Subcutaneous adipose tissue (tissue), 4 donors: Measurements from ENCODE around the gene MDH2. TPM values are rescaled to one million over a fixed set of nuclear protein-coding genes. Genes with fewer than 3 reads are reported as not detected.

ENCODE experiments used
- small RNA-seq: library from RNA; depleted of rRNA; stranded (forward); fragments of <200 nt; gene quantifications from one replicate; pipeline ENCODE3, GENCODE V24; 2016
- total RNA-seq, 4 donors: library from RNA; depleted of rRNA; stranded (reverse); fragments of >200 nt; gene quantifications; one replicate each; pipeline ENCODE4 v1.1.0, GENCODE V29; 2016
- TF ChIP-seq, protein P1 (sequence below): fragments of 450-650 bp; IDR thresholded peaks from one replicate; pipeline ENCODE4 v1.5.1; 2016; ENCODE audit warnings: low read depth, mild to moderate bottlenecking, control low read depth, antibody characterized with exemption, moderate library complexity

The MDH2 gene
- total RNA-seq, 4 donors from 2014 or later: 45.0 to 97.2 (median 63.6) TPM

DNA sequence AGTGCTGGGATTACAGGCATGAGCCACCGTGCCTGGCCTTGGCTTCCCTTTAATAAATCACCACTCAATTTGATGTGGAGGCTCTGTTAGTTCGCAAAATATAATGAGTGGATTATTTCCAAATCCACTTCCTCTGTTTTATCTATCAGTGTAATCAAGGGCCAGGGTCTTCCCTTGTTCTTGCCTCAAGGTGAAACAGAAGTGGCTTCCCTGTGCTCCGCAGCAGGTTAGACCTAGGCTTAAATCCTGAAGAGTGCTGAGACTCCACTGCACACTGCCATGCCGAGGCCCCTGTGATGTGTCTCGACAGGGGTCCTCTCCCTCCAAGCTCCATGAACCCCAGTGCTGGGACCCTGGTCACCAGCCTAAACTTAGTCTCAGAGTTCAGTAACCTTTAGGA lies 59.0 kb downstream of the MDH2 start:
- TF ChIP-seq, protein P1, sequence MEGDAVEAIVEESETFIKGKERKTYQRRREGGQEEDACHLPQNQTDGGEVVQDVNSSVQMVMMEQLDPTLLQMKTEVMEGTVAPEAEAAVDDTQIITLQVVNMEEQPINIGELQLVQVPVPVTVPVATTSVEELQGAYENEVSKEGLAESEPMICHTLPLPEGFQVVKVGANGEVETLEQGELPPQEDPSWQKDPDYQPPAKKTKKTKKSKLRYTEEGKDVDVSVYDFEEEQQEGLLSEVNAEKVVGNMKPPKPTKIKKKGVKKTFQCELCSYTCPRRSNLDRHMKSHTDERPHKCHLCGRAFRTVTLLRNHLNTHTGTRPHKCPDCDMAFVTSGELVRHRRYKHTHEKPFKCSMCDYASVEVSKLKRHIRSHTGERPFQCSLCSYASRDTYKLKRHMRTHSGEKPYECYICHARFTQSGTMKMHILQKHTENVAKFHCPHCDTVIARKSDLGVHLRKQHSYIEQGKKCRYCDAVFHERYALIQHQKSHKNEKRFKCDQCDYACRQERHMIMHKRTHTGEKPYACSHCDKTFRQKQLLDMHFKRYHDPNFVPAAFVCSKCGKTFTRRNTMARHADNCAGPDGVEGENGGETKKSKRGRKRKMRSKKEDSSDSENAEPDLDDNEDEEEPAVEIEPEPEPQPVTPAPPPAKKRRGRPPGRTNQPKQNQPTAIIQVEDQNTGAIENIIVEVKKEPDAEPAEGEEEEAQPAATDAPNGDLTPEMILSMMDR: no peak

- TF ChIP-seq, protein P1: no peak
These were observed 60.8 kb downstream of the MDH2 start for GRCh38 chr7:76108540-76109233.

Small RNA genes lying within 50 kb of the gene (small RNA-seq; reads per million reads assigned to genes)
- gene RNU6-863P: not detected

Other genes starting within 250 kb of the MDH2 start
- 1 to 10 TPM in 2 of 4 donors, not detected in 2; 2.2 to 9.3 TPM for gene CCL24, start 234.3 kb upstream of the MDH2 start, total RNA-seq
- 10 to 100 TPM; 20.5 to 36.7 (median 26.2) TPM for gene RHBDD2, start 169.1 kb upstream of the MDH2 start, total RNA-seq
- 100 to 1,000 TPM in 1 of 4 donors, 10 to 100 TPM in 3; 72.2 to 107 (median 79.5) TPM for gene POR, start 133.0 kb upstream of the MDH2 start, total RNA-seq
- 100 to 1,000 TPM in 1 of 4 donors, 10 to 100 TPM in 3; 55.2 to 113 (median 79.0) TPM for gene TMEM120A, start 53.5 kb upstream of the MDH2 start, total RNA-seq
- gene STYXL1, start 106 bp upstream of the MDH2 start, total RNA-seq: 10 to 100 TPM; 14.8 to 37.1 (median 26.0) TPM
- gene SRRM3, start 153.8 kb downstream of the MDH2 start, total RNA-seq: 1 to 10 TPM; 1.8 to 2.6 (median 2.1) TPM